Immature natural killer cell (primary cell): ENCODE measurements around the gene SSUH2. TPM values are rescaled to one million over a fixed set of nuclear protein-coding genes. Genes with fewer than 3 reads are reported as not detected.
"Not testable (repeated sequence)": the region's sequence is repeated elsewhere in the genome, so short reads cannot be mapped to it uniquely, and the experiment has no call there.

Source experiments
- DNase-seq, 3 donors: peaks; one replicate each; pipeline ENCODE4 v3.0.0; 2022; ENCODE audit warnings: mixed read lengths in 1 of 3
- H3K27ac Mint-ChIP-seq, 6 donors: one replicate each; pipeline ENCODE4 v1.8.0; 2020; ENCODE audit warnings: mixed read lengths in 6 of 6, mild to moderate bottlenecking in 5 of 6, inconsistent platforms in 4 of 6, moderate library complexity in 3 of 6
- H3K27me3 Mint-ChIP-seq, 3 donors: one replicate each; pipeline ENCODE4 v1.8.0; 2020 to 2021; ENCODE audit warnings: low read depth in 3 of 3, mild to moderate bottlenecking in 3 of 3, mixed read lengths in 3 of 3, moderate library complexity in 3 of 3, inconsistent platforms in 1 of 3
- H3K36me3 Mint-ChIP-seq, 3 donors: one replicate each; pipeline ENCODE4 v1.8.0; 2020; ENCODE audit warnings: mixed read lengths in 3 of 3, inconsistent platforms in 2 of 3, mild to moderate bottlenecking in 2 of 3
- H3K4me1 Mint-ChIP-seq, 2 donors: one replicate each; pipeline ENCODE4 v1.8.0; 2020; ENCODE audit warnings: inconsistent platforms in 2 of 2, mild to moderate bottlenecking in 2 of 2, mixed read lengths in 2 of 2, moderate library complexity in 1 of 2
- H3K4me3 Mint-ChIP-seq, 5 donors: one replicate each; pipeline ENCODE4 v1.8.0; 2020; ENCODE audit warnings: mild to moderate bottlenecking in 5 of 5, mixed read lengths in 5 of 5, inconsistent platforms in 3 of 5, moderate library complexity in 3 of 5
- H3K9me3 Mint-ChIP-seq, 6 donors: one replicate each; pipeline ENCODE4 v1.8.0; 2020; ENCODE audit warnings: mild to moderate bottlenecking in 6 of 6, mixed read lengths in 6 of 6, inconsistent platforms in 4 of 6, moderate library complexity in 3 of 6
- polyA plus RNA-seq, 3 donors: library from polyadenylated mRNA; unstranded; fragments of 300-500 nt; fragmentation: Illumina TruSeq; gene quantifications; one replicate each; pipeline ENCODE4 v1.2.3, GENCODE V29; 2021

SSUH2 gene
- not detected for polyA plus RNA-seq

GRCh38 chr3:8644748-8645390 lies at the start of gene SSUH2:
Gene SSUH2 (minus strand): TSS chr3:8644798. CDS start chr3:8644758, 40 bp downstream.
- H3K36me3 Mint-ChIP-seq = no peaks in the 10 kb centered on the region
- H3K27me3 Mint-ChIP-seq = peaks cover 0 to 7% (median 0%) of the 10 kb centered on the region in 3 donors
- H3K27ac Mint-ChIP-seq = no peak within 1 kb of the TSS
- no peaks in the 10 kb centered on the region for H3K9me3 Mint-ChIP-seq
- DNase-seq = no peak
- H3K4me1 Mint-ChIP-seq = no peaks in the 10 kb centered on the region
- no peak within 1 kb of the TSS for H3K4me3 Mint-ChIP-seq

- H3K36me3 Mint-ChIP-seq = not testable (repeated sequence)
Measured at GRCh38 chr3:8691295-8691694, 46.7 kb upstream of the SSUH2 start.

GRCh38 chr3:8684992-8685391 lies 40.4 kb upstream of the SSUH2 start:
- not testable (repeated sequence) for H3K4me1 Mint-ChIP-seq, DNase-seq, H3K27ac Mint-ChIP-seq, H3K4me3 Mint-ChIP-seq, H3K27me3 Mint-ChIP-seq, H3K36me3 Mint-ChIP-seq, H3K9me3 Mint-ChIP-seq

More at GRCh38 chr3:8691295-8691694, 46.7 kb upstream of the SSUH2 start:
- not testable (repeated sequence) for H3K27me3 Mint-ChIP-seq, H3K9me3 Mint-ChIP-seq, DNase-seq, H3K4me3 Mint-ChIP-seq, H3K27ac Mint-ChIP-seq, H3K4me1 Mint-ChIP-seq

- H3K4me1 Mint-ChIP-seq, H3K4me3 Mint-ChIP-seq, DNase-seq, H3K36me3 Mint-ChIP-seq, H3K27ac Mint-ChIP-seq, H3K9me3 Mint-ChIP-seq, H3K27me3 Mint-ChIP-seq: not testable (repeated sequence)
Measured at GRCh38 chr3:8682850-8683574, 38.4 kb upstream of the SSUH2 start.

- not testable (repeated sequence) for H3K36me3 Mint-ChIP-seq, H3K9me3 Mint-ChIP-seq, H3K4me1 Mint-ChIP-seq, DNase-seq, H3K27ac Mint-ChIP-seq, H3K27me3 Mint-ChIP-seq, H3K4me3 Mint-ChIP-seq
Measured at GRCh38 chr3:8681881-8682538, 37.4 kb upstream of the SSUH2 start.

- H3K36me3 Mint-ChIP-seq = no peaks in the 10 kb centered on the region
- H3K9me3 Mint-ChIP-seq = no peaks in the 10 kb centered on the region
- H3K4me3 Mint-ChIP-seq = no peak overlapping the region
Measured at GRCh38 chr3:8681349-8681748, 36.8 kb upstream of the SSUH2 start.

GRCh38 chr3:8679817-8680553 lies 35.4 kb upstream of the SSUH2 start:
- H3K36me3 Mint-ChIP-seq, DNase-seq, H3K27ac Mint-ChIP-seq, H3K9me3 Mint-ChIP-seq, H3K4me3 Mint-ChIP-seq, H3K27me3 Mint-ChIP-seq, H3K4me1 Mint-ChIP-seq: not testable (repeated sequence)

More at GRCh38 chr3:8681349-8681748, 36.8 kb upstream of the SSUH2 start:
- no peak overlapping the region for H3K27ac Mint-ChIP-seq
- no peaks in the 10 kb centered on the region for H3K4me1 Mint-ChIP-seq
- peaks cover 0 to 7% (median 0%) of the 10 kb centered on the region in 3 donors for H3K27me3 Mint-ChIP-seq
- no peak for DNase-seq

- no peak for DNase-seq
- peaks cover 0 to 7% (median 2%) of the 10 kb centered on the region in 3 donors for H3K27me3 Mint-ChIP-seq
- no peak overlapping the region for H3K4me3 Mint-ChIP-seq
- H3K9me3 Mint-ChIP-seq = no peaks in the 10 kb centered on the region
- no peaks in the 10 kb centered on the region for H3K36me3 Mint-ChIP-seq
- H3K27ac Mint-ChIP-seq = no peak overlapping the region
- no peaks in the 10 kb centered on the region for H3K4me1 Mint-ChIP-seq
Measured at GRCh38 chr3:8678751-8679150, 34.2 kb upstream of the SSUH2 start.

- H3K9me3 Mint-ChIP-seq, H3K27me3 Mint-ChIP-seq, DNase-seq, H3K4me1 Mint-ChIP-seq, H3K27ac Mint-ChIP-seq, H3K36me3 Mint-ChIP-seq, H3K4me3 Mint-ChIP-seq: not testable (repeated sequence)
Measured at GRCh38 chr3:8677258-8677657, 32.7 kb upstream of the SSUH2 start.

GRCh38 chr3:8675591-8675990 lies 31.0 kb upstream of the SSUH2 start:
- H3K9me3 Mint-ChIP-seq, H3K36me3 Mint-ChIP-seq, H3K4me1 Mint-ChIP-seq, H3K4me3 Mint-ChIP-seq, H3K27me3 Mint-ChIP-seq, DNase-seq, H3K27ac Mint-ChIP-seq: not testable (repeated sequence)

GRCh38 chr3:8673083-8673737 lies 28.6 kb upstream of the SSUH2 start:
- Mint-ChIP-seq H3K9me3 (peaks cover 0 to 2% (median 0%) of the 10 kb centered on the region in 6 donors), H3K27ac (no peak overlapping the region), H3K4me3 (no peak overlapping the region), H3K36me3 (no peaks in the 10 kb centered on the region), H3K4me1 (no peaks in the 10 kb centered on the region), H3K27me3 (peaks cover 0 to 3% (median 2%) of the 10 kb centered on the region in 3 donors)
- DNase-seq = no peak

GRCh38 chr3:8669019-8669418 lies 24.4 kb upstream of the SSUH2 start:
- H3K36me3 Mint-ChIP-seq = no peaks in the 10 kb centered on the region
- H3K4me3 Mint-ChIP-seq = no peak overlapping the region
- no peak for DNase-seq
- H3K27ac Mint-ChIP-seq = no peak overlapping the region
- H3K4me1 Mint-ChIP-seq = no peaks in the 10 kb centered on the region
- H3K27me3 Mint-ChIP-seq = peaks cover 0 to 7% (median 1%) of the 10 kb centered on the region in 3 donors
- H3K9me3 Mint-ChIP-seq = peaks cover 0 to 2% (median 0%) of the 10 kb centered on the region in 6 donors

GRCh38 chr3:8668216-8668615 lies 23.6 kb upstream of the SSUH2 start:
- no peaks in the 10 kb centered on the region for H3K4me1 Mint-ChIP-seq
- no peak for DNase-seq
- no peaks in the 10 kb centered on the region for H3K36me3 Mint-ChIP-seq
- H3K4me3 Mint-ChIP-seq = no peak overlapping the region
- H3K9me3 Mint-ChIP-seq = peaks cover 0 to 2% (median 0%) of the 10 kb centered on the region in 6 donors
- H3K27ac Mint-ChIP-seq = no peak overlapping the region
- peaks cover 0 to 8% (median 1%) of the 10 kb centered on the region in 3 donors for H3K27me3 Mint-ChIP-seq
